IMR-90 (cell line): Measurements from ENCODE around the gene SERPINI1. TPM values are rescaled to one million over a fixed set of nuclear protein-coding genes. Genes with fewer than 3 reads are reported as not detected.

ENCODE experiments used
- ATAC-seq: fragments of 200-7000 bp; cut with Tn5 transposase; 2 replicates; pipeline ENCODE4 v1.9.1; 2020; ENCODE audit warnings: low read depth, mild to moderate bottlenecking, moderate library complexity
- BruUV-seq: library from RNA; stranded (reverse); fragments of 400-500 nt; replicated peaks from 2 replicates; lab custom pipeline; 2021; lab: Mats Ljungman, UMichigan
- CTCF ChIA-PET: fragments of 300-600 bp; formaldehyde crosslinking; extraction: SDS; loops from one replicate; lab custom pipeline; 2021; ENCODE audit warnings: antibody characterized with exemption; lab: Yijun Ruan, JAX
- POLR2A ChIA-PET: fragments of 300-600 bp; sonication (Branson Sonifier 250); formaldehyde crosslinking; loops from one replicate; lab custom pipeline; 2022; ENCODE audit warnings: antibody characterized with exemption; ENCODE audit not compliant: unreplicated experiment; lab: Charles Lee
- DNase-seq: peaks from one replicate; pipeline ENCODE4 v3.0.0; 2013
- H2AFZ ChIP-seq: replicated peaks from 2 replicates; pipeline ENCODE3; 2013; ENCODE audit warnings: low read length, mild to moderate bottlenecking; ENCODE audit not compliant: poor library complexity
- H2AK5ac ChIP-seq: 2 replicates; pipeline ENCODE4 v1.6.1; 2013; ENCODE audit warnings: low read depth, low read length, inconsistent platforms
- H2AK9ac ChIP-seq: replicated peaks from 2 replicates; pipeline ENCODE3; 2013; ENCODE audit warnings: mild to moderate bottlenecking, low read depth, low read length, moderate library complexity; ENCODE audit not compliant: poor library complexity
- H2BK120ac ChIP-seq: 2 replicates; pipeline ENCODE4 v1.6.1; 2013; ENCODE audit warnings: low read depth, low read length, inconsistent platforms
- H2BK15ac ChIP-seq: 3 replicates; pipeline ENCODE4 v1.6.1; 2013; ENCODE audit warnings: low read depth, low read length, inconsistent platforms
- H2BK20ac ChIP-seq: 2 replicates; pipeline ENCODE4 v1.6.1; 2013; ENCODE audit warnings: low read depth, mild to moderate bottlenecking, inconsistent platforms, low read length, moderate library complexity
- H2BK5ac ChIP-seq: 2 replicates; pipeline ENCODE4 v1.6.1; 2013; ENCODE audit warnings: mild to moderate bottlenecking, low read depth, low read length, inconsistent platforms; ENCODE audit not compliant: poor library complexity, severe bottlenecking
- H3K14ac ChIP-seq: replicated peaks from 2 replicates; pipeline ENCODE4 v1.6.1; 2013; ENCODE audit warnings: low read depth, low read length, inconsistent platforms
- H3K18ac ChIP-seq: 2 replicates; pipeline ENCODE4 v1.6.1; 2013; ENCODE audit warnings: low read depth, low read length, control low read depth
- H3K23ac ChIP-seq: 2 replicates; pipeline ENCODE4 v1.6.1; 2013; ENCODE audit warnings: low read depth, low read length, inconsistent platforms
- H3K27ac ChIP-seq: 2 replicates; pipeline ENCODE4 v1.5.1; 2013; ENCODE audit warnings: mild to moderate bottlenecking, control low read depth, low read length; ENCODE audit not compliant: insufficient read depth
- H3K27me3 ChIP-seq: 2 replicates; pipeline ENCODE4 v1.6.1; 2013; ENCODE audit warnings: low read length; ENCODE audit not compliant: control insufficient read depth, insufficient read depth
- H3K36me3 ChIP-seq: 2 replicates; pipeline ENCODE4 v1.6.1; 2013; ENCODE audit warnings: low read length, mixed read lengths; ENCODE audit not compliant: control insufficient read depth, insufficient read depth
- H3K4ac ChIP-seq: 2 replicates; pipeline ENCODE4 v1.6.1; 2013; ENCODE audit warnings: low read depth, low read length, inconsistent platforms
- H3K4me1 ChIP-seq: 2 replicates; pipeline ENCODE4 v1.6.1; 2013; ENCODE audit warnings: low read length, mixed read lengths; ENCODE audit not compliant: control insufficient read depth, insufficient read depth
- H3K4me2 ChIP-seq: 2 replicates; pipeline ENCODE4 v1.6.1; 2013; ENCODE audit warnings: low read depth, mild to moderate bottlenecking, control low read depth, low read length, moderate library complexity
- H3K4me3 ChIP-seq: 2 replicates; pipeline ENCODE4 v1.5.1; 2013; ENCODE audit warnings: low read depth, mild to moderate bottlenecking, control low read depth, low read length, moderate library complexity; ENCODE audit not compliant: insufficient read depth
- H3K56ac ChIP-seq: 2 replicates; pipeline ENCODE4 v1.6.1; 2013; ENCODE audit warnings: low read length, inconsistent platforms; ENCODE audit not compliant: insufficient read depth; ENCODE audit errors: extremely low read depth
- H3K79me1 ChIP-seq, 2 experiments: 2 replicates each; pipeline ENCODE4 v1.6.1; 2013; ENCODE audit warnings: low read length in 2 of 2, inconsistent platforms in 1 of 2, low read depth in 1 of 2
- H3K9ac ChIP-seq: 2 replicates; pipeline ENCODE4 v1.6.1; 2013; ENCODE audit warnings: low read depth, low read length, control low read depth
- H3K9me1 ChIP-seq: 2 replicates; pipeline ENCODE4 v1.6.1; 2013; ENCODE audit warnings: low read length, inconsistent platforms; ENCODE audit not compliant: insufficient read depth
- H3K9me3 ChIP-seq: 2 replicates; pipeline ENCODE4 v1.6.1; 2013; ENCODE audit warnings: low read length; ENCODE audit not compliant: control insufficient read depth, insufficient read depth
- H4K20me1 ChIP-seq: 2 replicates; pipeline ENCODE4 v1.6.1; 2013; ENCODE audit warnings: low read length, inconsistent platforms; ENCODE audit not compliant: insufficient read depth
- H4K5ac ChIP-seq: 2 replicates; pipeline ENCODE4 v1.6.1; 2013; ENCODE audit warnings: mild to moderate bottlenecking, low read depth, low read length, control low read depth
- H4K8ac ChIP-seq, 2 experiments: 2 replicates each; pipeline ENCODE4 v1.6.1; 2013; ENCODE audit warnings: low read depth in 2 of 2, low read length in 2 of 2, control low read depth in 1 of 2, inconsistent platforms in 1 of 2
- H4K91ac ChIP-seq: 2 replicates; pipeline ENCODE4 v1.6.1; 2013; ENCODE audit warnings: low read depth, low read length, inconsistent platforms; ENCODE audit not compliant: insufficient read depth
- CHD1 ChIP-seq: IDR thresholded peaks from 2 replicates; pipeline ENCODE4 v1.6.1; 2012; ENCODE audit warnings: low read depth, low read length, improper control_type of control experiment
- MAFK ChIP-seq: IDR thresholded peaks from 2 replicates; pipeline ENCODE4 v1.6.1; 2012; ENCODE audit warnings: low read depth, low read length, improper control_type of control experiment
- SMC3 ChIP-seq: fragments of 150-350 bp; IDR thresholded peaks from 2 replicates; pipeline ENCODE4 v1.6.1; 2016; ENCODE audit warnings: low read depth, mild to moderate bottlenecking, antibody characterized with exemption, low read length, moderate library complexity
- USF2 ChIP-seq: fragments of 150-350 bp; IDR thresholded peaks from 2 replicates; pipeline ENCODE4 v1.6.1; 2017; ENCODE audit warnings: mild to moderate bottlenecking, antibody characterized with exemption, low read length, low read depth
- WGBS, 2 experiments: methylation state at CpG; one replicate each; pipeline versions ENCODE4 v1.1.5 to v1.1.7; 2013; ENCODE audit warnings: missing lambda C conversion rate in 2 of 2; ENCODE audit not compliant: insufficient read length in 1 of 2; ENCODE audit errors: extremely low coverage in 2 of 2; 5-methylcytosine and 5-hydroxymethylcytosine counted together
- dilution Hi-C: fragments of 300-500 bp; cut with HindIII; formaldehyde crosslinking; loops from one replicate; pipeline ENCODE4 v1.14.3; 2018; ENCODE audit warnings: low sequenced_read_pairs; ENCODE audit not compliant: unreplicated experiment
- in situ Hi-C: fragments of 300-500 bp; cut with MboI; formaldehyde crosslinking; loops from 3 replicates; pipeline ENCODE4 v1.14.3; 2019; ENCODE audit warnings: low sequenced_read_pairs, inconsistent platforms, mixed read lengths
- intact Hi-C: fragments of 100-400 bp; cut with micrococcal nuclease; formaldehyde crosslinking; loops from 2 replicates; pipeline ENCODE4 v1.10.0; 2022
- polyA plus RNA-seq, 3 experiments: library from polyadenylated mRNA; depleted of rRNA; stranded (reverse); fragments of >200 nt; gene quantifications; 2 replicates each; pipeline ENCODE4 v1.2.3, GENCODE V29; 2012; ENCODE audit warnings: low replicate concordance in 1 of 3
- total RNA-seq: library from RNA; depleted of rRNA; stranded (reverse); fragments of >200 nt; gene quantifications from 2 replicates; pipeline ENCODE4 v1.2.3, GENCODE V29; 2012

The SERPINI1 gene
- total and polyA plus RNA-seq, 2 of the 4 experiments (the other 2 are of a cell fraction) = 0.36 to 1.3 TPM

GRCh38 chr3:167843481-167843880 is 108.0 kb downstream of the SERPINI1 start:
- in situ Hi-C loops (no loop called here), dilution Hi-C loops (no loop called here), intact Hi-C loops (no loop called here)
- Histone ChIP-seq H2AFZ (no peak overlapping the region), H2AK5ac (no peak overlapping the region), H3K4me2 (no peak overlapping the region), H3K9me3 (no peaks in the 10 kb centered on the region), H3K27ac (no peak overlapping the region), H4K20me1 (no peaks in the 10 kb centered on the region), H3K79me1 (no peaks in the 10 kb centered on the region), H2BK120ac (no peak overlapping the region), H3K9ac (no peak overlapping the region), H2AK9ac (no peak overlapping the region), H3K9me1 (no peaks in the 10 kb centered on the region), H3K4me1 (no peaks in the 10 kb centered on the region), H3K14ac (no peak overlapping the region), H3K18ac (no peak overlapping the region), H2BK20ac (no peak overlapping the region), H4K91ac (no peak overlapping the region), H2BK15ac (no peak overlapping the region), H3K56ac (no peak overlapping the region), H3K23ac (no peak overlapping the region), H4K8ac (no peak overlapping the region), H2BK5ac (no peak overlapping the region), H3K4me3 (no peak overlapping the region), H4K5ac (no peak overlapping the region), H3K4ac (no peak overlapping the region), H3K36me3 (no peaks in the 10 kb centered on the region), H3K27me3 (no peaks in the 10 kb centered on the region)
- CTCF ChIA-PET = no interaction called here
- no CpG with 5 or more reads among the region's 1 CpG for WGBS, 2 experiments
- POLR2A ChIA-PET = no interaction called here
- DNase-seq (no peak), ATAC-seq (no peak)
- no TSS peak for BruUV-seq
- TF ChIP-seq USF2 = no peak
- TF ChIP-seq MAFK = no peak
- no peak for TF ChIP-seq SMC3
- no peak for TF ChIP-seq CHD1
